GM18907 (cell line): ENCODE data around the gene YY1.

Experiments
- ATAC-seq: cut with Tn5 transposase; IDR thresholded peaks from one replicate; pipeline ENCODE4 v1.9.1; 2021; ENCODE audit warnings: mild to moderate bottlenecking, moderate library complexity; ENCODE audit not compliant: unreplicated experiment

Gene YY1

DNA sequence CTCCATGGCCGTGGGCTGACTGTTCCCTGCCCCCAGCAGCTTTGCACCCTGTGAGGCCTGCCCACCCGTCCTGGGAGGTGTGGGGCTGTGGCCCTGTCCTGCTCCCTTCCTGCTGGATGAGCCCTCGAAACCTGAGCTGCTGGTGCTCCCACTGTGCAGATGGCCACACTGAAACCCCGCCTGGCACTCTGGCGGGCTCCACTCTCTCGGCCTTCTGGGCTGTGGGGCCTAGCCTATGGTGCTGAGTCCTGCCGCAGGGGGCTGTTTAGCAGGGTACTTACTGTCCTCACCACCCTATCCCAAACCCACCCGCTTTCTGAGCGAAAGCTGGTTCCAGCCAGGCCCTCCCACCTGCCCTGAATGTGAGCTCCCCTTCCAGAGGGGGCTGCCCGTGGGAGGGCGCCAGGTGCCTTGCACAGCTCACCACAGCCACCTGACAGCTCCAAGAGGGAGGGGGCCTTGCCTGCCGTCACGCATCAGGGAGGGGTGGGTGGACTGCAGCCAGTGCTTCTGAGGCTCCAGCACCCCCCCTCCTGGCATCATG lies 91.5 kb downstream of the YY1 start:
- ATAC-seq, result no peak

DNA sequence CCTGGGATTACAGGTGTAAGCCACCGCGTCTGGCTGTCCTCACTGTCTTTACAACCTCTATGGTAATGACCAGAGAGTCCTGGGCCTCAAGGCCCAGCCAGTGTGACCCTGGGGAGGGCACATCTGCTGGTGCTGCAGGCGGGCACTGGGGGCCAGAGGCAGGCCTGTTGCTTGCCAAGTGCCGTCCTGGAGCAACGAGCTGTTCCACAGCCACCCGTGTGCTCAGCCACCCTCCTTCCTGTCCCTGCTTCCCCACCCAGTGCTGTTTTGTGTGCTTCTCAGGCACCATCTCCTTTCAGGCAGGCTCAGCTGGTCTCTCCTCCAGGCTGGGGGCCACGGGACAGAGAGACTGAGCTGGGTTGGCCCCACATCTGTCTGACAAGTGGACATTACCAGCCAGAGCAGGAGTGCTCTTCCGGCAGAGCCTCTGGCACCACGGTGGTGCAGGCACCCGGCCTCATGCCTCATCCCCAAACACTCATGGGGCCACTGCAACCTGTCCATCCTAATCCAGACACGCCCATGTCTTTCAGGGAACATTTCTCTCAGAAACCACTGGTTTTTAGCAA lies 93.2 kb downstream of the YY1 start:
- ATAC-seq, result no peak
